Lower leg skin (tissue), 4 donors: ENCODE results near the gene USP14. TPM values are rescaled to one million over a fixed set of nuclear protein-coding genes. Genes with fewer than 3 reads are reported as not detected.

ENCODE experiments used
- DNase-seq, 2 donors: peaks; one replicate each; pipeline ENCODE4 v3.0.0-alpha.2; 2019; ENCODE audit warnings: low spot score in 2 of 2
- H3K4me3 ChIP-seq: fragments of 200-600 bp; sonication (generic); 2 replicates; pipeline ENCODE4 v1.5.1; 2017; ENCODE audit warnings: mild to moderate bottlenecking, low read depth; ENCODE audit not compliant: poor library complexity, severe bottlenecking
- CTCF ChIP-seq, 3 donors: fragments of 450-650 bp; IDR thresholded peaks; one replicate each; pipeline ENCODE4 v1.5.1; 2016; ENCODE audit warnings: antibody characterized with exemption in 3 of 3, mild to moderate bottlenecking in 3 of 3, moderate library complexity in 2 of 3
- POLR2A ChIP-seq, 2 donors: fragments of 450-650 bp; IDR thresholded peaks; one replicate each; pipeline ENCODE4 v1.6.1; 2016 to 2017; ENCODE audit warnings: antibody characterized with exemption in 2 of 2, mild to moderate bottlenecking in 1 of 2, moderate library complexity in 1 of 2
- WGBS, 2 donors: methylation state at CpG; one replicate each; pipeline ENCODE4 v1.1.5; 2018; 5-methylcytosine and 5-hydroxymethylcytosine counted together
- intact Hi-C: fragments of 100-400 bp; cut with DNase I; formaldehyde crosslinking; loops from one replicate; pipeline ENCODE4 v1.15.0; 2023; ENCODE audit warnings: low total_unique reads
- total RNA-seq, 4 donors: library from RNA; depleted of rRNA; stranded (reverse); fragments of >200 nt; gene quantifications; one replicate each; pipeline ENCODE4 v1.1.0, GENCODE V29; 2016

USP14 gene
- total RNA-seq, 4 donors from 2014 or later = 13.9 to 20.4 (median 16.6) TPM

- 90 to 91% methylated on average over 5 of the region's 5 CpGs for WGBS, 2 donors
- no peak overlapping the region for H3K4me3 ChIP-seq
- no peak for DNase-seq
- intact Hi-C loops = no loop called here
- no peak for TF ChIP-seq CTCF (IDR thresholded peaks at IDR 0.05)
- no peak for TF ChIP-seq POLR2A (IDR thresholded peaks at IDR 0.05)
Measured at GRCh38 chr18:217532-218336, 59.4 kb downstream of the USP14 start.

- no peak overlapping the region for H3K4me3 ChIP-seq
- DNase-seq = no peak
- no peak for TF ChIP-seq POLR2A (IDR thresholded peaks at IDR 0.05)
- TF ChIP-seq CTCF (IDR thresholded peaks at IDR 0.05) = no peak
- intact Hi-C loops = no loop called here
Measured at GRCh38 chr18:220708-221107, 62.4 kb downstream of the USP14 start.

GRCh38 chr18:225745-226144, 67.4 kb downstream of the USP14 start:
- no peak overlapping the region for H3K4me3 ChIP-seq
- WGBS, 2 donors = 79 to 87% methylated on average over 4 of the region's 4 CpGs
- TF ChIP-seq CTCF (IDR thresholded peaks at IDR 0.05) = no peak
- DNase-seq = no peak
- intact Hi-C loops = no loop called here

GRCh38 chr18:227374-227773, 69.0 kb downstream of the USP14 start:
- no peak for TF ChIP-seq POLR2A (IDR thresholded peaks at IDR 0.05)
- no peak for TF ChIP-seq CTCF (IDR thresholded peaks at IDR 0.05)
- WGBS, 2 donors = 90 to 92% methylated on average over 6 of the region's 6 CpGs
- H3K4me3 ChIP-seq = no peak overlapping the region
- no peak for DNase-seq
- intact Hi-C loops = no loop called here

GRCh38 chr18:227902-228301, 69.5 kb downstream of the USP14 start:
- DNase-seq = no peak
- intact Hi-C loops = no loop called here
- WGBS, 2 donors = 87 to 89% methylated on average over 4 of the region's 4 CpGs

More at GRCh38 chr18:227902-228301, 69.5 kb downstream of the USP14 start:
- no peak overlapping the region for H3K4me3 ChIP-seq
- TF ChIP-seq CTCF (IDR thresholded peaks at IDR 0.05) (no peak), POLR2A (IDR thresholded peaks at IDR 0.05) (no peak)
